Measurements from ENCODE around the gene FNDC3B.

Gene FNDC3B

GRCh38 chr3:172113710-172114109 lies 74.3 kb downstream of the FNDC3B start:
- DNase-seq (ENCODE audit: low read depth) = no peak
- TF ChIP-seq MYC (IDR thresholded peaks at IDR 0.05; ENCODE audit: low read depth, low read length) (no peak), POLR2A (IDR thresholded peaks at IDR 0.05; ENCODE audit: extremely low read depth, insufficient read length) (no peak), MAX (IDR thresholded peaks at IDR 0.05; ENCODE audit: low read depth, low read length) (no peak), CTCF (IDR thresholded peaks at IDR 0.05; ENCODE audit: low read depth, low read length) (no peak)
- H3K4me3 ChIP-seq (ENCODE audit: low read depth, low read length) = no peak overlapping the region

GRCh38 chr3:172115059-172115458 lies 75.7 kb downstream of the FNDC3B start:
- no peak for TF ChIP-seq POLR2A (IDR thresholded peaks at IDR 0.05; ENCODE audit: extremely low read depth, insufficient read length)
- TF ChIP-seq MAX (IDR thresholded peaks at IDR 0.05; ENCODE audit: low read depth, low read length) = no peak
- TF ChIP-seq CTCF (IDR thresholded peaks at IDR 0.05; ENCODE audit: low read depth, low read length) = no peak
- no peak for TF ChIP-seq MYC (IDR thresholded peaks at IDR 0.05; ENCODE audit: low read depth, low read length)

GRCh38 chr3:172115787-172116186 lies 76.4 kb downstream of the FNDC3B start:
- H3K4me3 ChIP-seq (ENCODE audit: low read depth, low read length) = no peak overlapping the region
- no peak for TF ChIP-seq CTCF (IDR thresholded peaks at IDR 0.05; ENCODE audit: low read depth, low read length)
- no peak for TF ChIP-seq POLR2A (IDR thresholded peaks at IDR 0.05; ENCODE audit: extremely low read depth, insufficient read length)
- TF ChIP-seq MAX (IDR thresholded peaks at IDR 0.05; ENCODE audit: low read depth, low read length) = no peak
- TF ChIP-seq MYC (IDR thresholded peaks at IDR 0.05; ENCODE audit: low read depth, low read length) = no peak
- DNase-seq (ENCODE audit: low read depth) = no peak

More at GRCh38 chr3:172115059-172115458, 75.7 kb downstream of the FNDC3B start:
- no peak overlapping the region for H3K4me3 ChIP-seq (ENCODE audit: low read depth, low read length)
- no peak for DNase-seq (ENCODE audit: low read depth)

GRCh38 chr3:172118019-172118418 lies 78.6 kb downstream of the FNDC3B start:
- TF ChIP-seq POLR2A (IDR thresholded peaks at IDR 0.05; ENCODE audit: extremely low read depth, insufficient read length) (no peak), CTCF (IDR thresholded peaks at IDR 0.05; ENCODE audit: low read depth, low read length) (no peak), MAX (IDR thresholded peaks at IDR 0.05; ENCODE audit: low read depth, low read length) (no peak), MYC (IDR thresholded peaks at IDR 0.05; ENCODE audit: low read depth, low read length) (no peak)
- no peak overlapping the region for H3K4me3 ChIP-seq (ENCODE audit: low read depth, low read length)
- DNase-seq (ENCODE audit: low read depth) = no peak

GRCh38 chr3:172119266-172119969 lies 80.0 kb downstream of the FNDC3B start:
- DNase-seq (ENCODE audit: low read depth) = no peak
- H3K4me3 ChIP-seq (ENCODE audit: low read depth, low read length) = no peak overlapping the region
- TF ChIP-seq MYC (IDR thresholded peaks at IDR 0.05; ENCODE audit: low read depth, low read length) = no peak
- no peak for TF ChIP-seq MAX (IDR thresholded peaks at IDR 0.05; ENCODE audit: low read depth, low read length)

- no peak overlapping the region for H3K4me3 ChIP-seq (ENCODE audit: low read depth, low read length)
- no peak for TF ChIP-seq MAX (IDR thresholded peaks at IDR 0.05; ENCODE audit: low read depth, low read length)
- TF ChIP-seq CTCF (IDR thresholded peaks at IDR 0.05; ENCODE audit: low read depth, low read length) = no peak
- TF ChIP-seq MYC (IDR thresholded peaks at IDR 0.05; ENCODE audit: low read depth, low read length) = no peak
- no peak for TF ChIP-seq POLR2A (IDR thresholded peaks at IDR 0.05; ENCODE audit: extremely low read depth, insufficient read length)
- DNase-seq (ENCODE audit: low read depth) = no peak
Measured at GRCh38 chr3:172120912-172121311, 81.5 kb downstream of the FNDC3B start.
